ENCODE results near the gene CITED1. TPM values are rescaled to one million over a fixed set of nuclear protein-coding genes. Genes with fewer than 3 reads are reported as not detected.

The CITED1 gene
- total and polyA plus RNA-seq, 2 of the 4 experiments (the other 2 are of a cell fraction): 0.18 to 0.24 TPM

- H2AK5ac ChIP-seq (ENCODE audit: low read depth, low read length): no peak overlapping the region
- H3K4me3 ChIP-seq (ENCODE audit: insufficient read depth, low read depth, low read length): no peak overlapping the region
- H3K27me3 ChIP-seq (ENCODE audit: control insufficient read depth, insufficient read depth, low read length): peaks cover 61% of the 10 kb centered on the region
- no peak overlapping the region for H3K18ac ChIP-seq (ENCODE audit: low read depth, low read length)
- H3K9me1 ChIP-seq (ENCODE audit: insufficient read depth, low read length): no peaks in the 10 kb centered on the region
- H2AFZ ChIP-seq (replicated peaks; ENCODE audit: low read length, poor library complexity): no peak overlapping the region
- H3K9me3 ChIP-seq (ENCODE audit: control insufficient read depth, insufficient read depth, low read length): no peaks in the 10 kb centered on the region
- no peak for ATAC-seq (ENCODE audit: low read depth)
- H3K27ac ChIP-seq (ENCODE audit: insufficient read depth, low read length): no peak overlapping the region
- no peak for DNase-seq
- H3K36me3 ChIP-seq (ENCODE audit: control insufficient read depth, insufficient read depth, low read length): no peaks in the 10 kb centered on the region
- H4K8ac ChIP-seq (ENCODE audit: low read depth in 2 of 2, low read length in 2 of 2): no peak overlapping the region
- no peak overlapping the region for H3K4ac ChIP-seq (ENCODE audit: low read depth, low read length)
- no peak overlapping the region for H3K23ac ChIP-seq (ENCODE audit: low read depth, low read length)
- no peak for TF ChIP-seq CEBPB (IDR thresholded peaks at IDR 0.05; ENCODE audit: low read depth, low read length)
- no peak for TF ChIP-seq SMC3 (IDR thresholded peaks at IDR 0.05; ENCODE audit: low read depth, low read length)
- no peak for TF ChIP-seq USF2 (IDR thresholded peaks at IDR 0.05; ENCODE audit: low read depth, low read length)
- no peak for TF ChIP-seq ELK1 (IDR thresholded peaks at IDR 0.05; ENCODE audit: borderline replicate concordance, low read depth, low read length)
- no peak for TF ChIP-seq MXI1 (IDR thresholded peaks at IDR 0.05; ENCODE audit: borderline replicate concordance, low read depth, low read length)
- no peak for TF ChIP-seq RAD21 (IDR thresholded peaks at IDR 0.05; ENCODE audit: low read length)
- TF ChIP-seq FOS (IDR thresholded peaks at IDR 0.05; ENCODE audit: low read depth, low read length): no peak
- TF ChIP-seq POLR2A (IDR thresholded peaks at IDR 0.05; ENCODE audit: low read depth, low read length): no peak
- no peak for TF ChIP-seq RFX5 (IDR thresholded peaks at IDR 0.05; ENCODE audit: low read depth, low read length)
- no peak for TF ChIP-seq MAZ (IDR thresholded peaks at IDR 0.05; ENCODE audit: borderline replicate concordance, low read depth, low read length)
- TF ChIP-seq BHLHE40 (IDR thresholded peaks at IDR 0.05; ENCODE audit: low read depth, low read length): no peak
- no peak overlapping the region for H4K5ac ChIP-seq (ENCODE audit: low read depth, low read length)
- no peak overlapping the region for H2BK15ac ChIP-seq (ENCODE audit: low read depth, low read length)
- no peak overlapping the region for H4K91ac ChIP-seq (ENCODE audit: insufficient read depth, low read depth, low read length)
- no peak overlapping the region for H3K9ac ChIP-seq (ENCODE audit: low read depth, low read length)
- intact Hi-C loops (cut with micrococcal nuclease): no loop called here
- WGBS, 2 experiments (ENCODE audit: extremely low coverage in 2 of 2, insufficient read length in 1 of 2): 82% methylated on average over 3 of the region's 14 CpGs; no CpG with 5 or more reads in 1 of the 2 experiments
- H3K79me1 ChIP-seq (ENCODE audit: low read depth in 1 of 2, low read length in 2 of 2): no peaks in the 10 kb centered on the region
- H3K4me1 ChIP-seq (ENCODE audit: control insufficient read depth, insufficient read depth, low read length): peaks cover 2% of the 10 kb centered on the region; the same call in 1 of the 2 replicates
- no peak overlapping the region for H3K14ac ChIP-seq (replicated peaks; ENCODE audit: low read depth, low read length)
- H4K20me1 ChIP-seq (ENCODE audit: insufficient read depth, low read length): no peaks in the 10 kb centered on the region; the same call in 1 of the 2 replicates
- H2BK5ac ChIP-seq (ENCODE audit: low read depth, low read length, poor library complexity, severe bottlenecking): no peak overlapping the region
- in situ Hi-C loops (cut with MboI; ENCODE audit: low sequenced_read_pairs): no loop called here
- no peak overlapping the region for H3K4me2 ChIP-seq (ENCODE audit: low read depth, low read length)
- no peak overlapping the region for H3K56ac ChIP-seq (ENCODE audit: extremely low read depth, insufficient read depth, low read length)
- no peak overlapping the region for H2BK120ac ChIP-seq (ENCODE audit: low read depth, low read length)
- POLR2A ChIA-PET (ENCODE audit: unreplicated experiment): no interaction called here
- no TSS peak for BruUV-seq (replicated peaks)
- CTCF ChIA-PET: interaction anchor here (0.6 kb wide), 1 partner anchor 36 kb away, joined by 3 read pairs; the partner anchor contains the start of gene RPS4X
- dilution Hi-C loops (cut with HindIII; ENCODE audit: low sequenced_read_pairs, unreplicated experiment): no loop called here
- H2AK9ac ChIP-seq (replicated peaks; ENCODE audit: low read depth, low read length, poor library complexity): no peak overlapping the region
- no peak overlapping the region for H2BK20ac ChIP-seq (ENCODE audit: low read depth, low read length)
Measured at GRCh38 chrX:72312311-72312940, 6.7 kb upstream of the CITED1 start.
